Hepatocyte (in vitro differentiated cells): ENCODE measurements around the gene CPM.

Experiments used
- CTCF ChIP-seq: fragments of 200-600 bp; sonication (generic); IDR thresholded peaks from 2 replicates; pipeline ENCODE4 v1.5.1; 2016; ENCODE audit warnings: antibody characterized with exemption, mild to moderate bottlenecking; ENCODE audit not compliant: poor library complexity
- EZH2phosphoT487 ChIP-seq: fragments of 200-600 bp; sonication (generic); IDR thresholded peaks from one replicate; pipeline ENCODE4 v1.6.1; 2018; ENCODE audit warnings: antibody characterized with exemption, mild to moderate bottlenecking, low read depth, moderate library complexity; ENCODE audit not compliant: unreplicated experiment, severe bottlenecking

- TF ChIP-seq EZH2phosphoT487 (no peak), CTCF (no peak)
Observed at GRCh38 chr12:68876461-68876860, 56.5 kb downstream of the CPM start.
